Prostate gland (tissue), 2 donors: ENCODE data around the gene TUBB6. TPM values are rescaled to one million over a fixed set of nuclear protein-coding genes. Genes with fewer than 3 reads are reported as not detected.

ENCODE experiments used
- DNase-seq: peaks from one replicate; pipeline ENCODE4 v3.0.0-alpha.2; 2019; ENCODE audit warnings: low spot score
- H3K27ac ChIP-seq, 2 donors: fragments of 200-600 bp; sonication (generic); 2 replicates each; pipeline ENCODE4 v1.5.1; 2017 to 2019
- H3K27me3 ChIP-seq: fragments of 200-600 bp; sonication (generic); replicated peaks from 2 replicates; pipeline ENCODE4 v1.5.1; 2019; ENCODE audit not compliant: insufficient read depth
- H3K36me3 ChIP-seq, 2 donors: fragments of 200-600 bp; sonication (generic); 1 replicate in 1 of 2; 2 replicates in 1 of 2; pipeline versions ENCODE4 v1.5.1 to v1.8.1; 2017 to 2019
- H3K4me1 ChIP-seq: fragments of 200-600 bp; sonication (generic); replicated peaks from 2 replicates; pipeline ENCODE4 v1.5.1; 2019
- H3K4me3 ChIP-seq, 2 donors: fragments of 200-600 bp; sonication (generic); 2 replicates each; pipeline ENCODE4 v1.5.1; 2017 to 2019
- H3K9me3 ChIP-seq: fragments of 200-600 bp; sonication (generic); 2 replicates; pipeline ENCODE4 v1.5.1; 2017
- POLR2A ChIP-seq: fragments of 450-650 bp; IDR thresholded peaks from one replicate; pipeline ENCODE4 v1.6.1; 2016; ENCODE audit warnings: antibody characterized with exemption, mild to moderate bottlenecking
- POLR2AphosphoS5 ChIP-seq: sonication (generic); formaldehyde crosslinking; IDR thresholded peaks from one replicate; pipeline ENCODE4 v1.6.1; 2017; ENCODE audit warnings: antibody characterized with exemption
- WGBS: methylation state at CpG from one replicate; pipeline ENCODE4 v1.1.5; 2018; 5-methylcytosine and 5-hydroxymethylcytosine counted together
- intact Hi-C: fragments of 100-400 bp; cut with DNase I; formaldehyde crosslinking; loops from one replicate; pipeline ENCODE4 v1.14.2; 2022
- total RNA-seq, 2 donors: library from RNA; depleted of rRNA; stranded (reverse); fragments of >200 nt; gene quantifications; one replicate each; pipeline ENCODE4 v1.1.0, GENCODE V29; 2016
- TF ChIP-seq, protein P1 (sequence below), 4 experiments: fragments of 200-600 bp in 2 of 4; fragments of 450-650 bp in 2 of 4; sonication (generic) in 2 of 4; IDR thresholded peaks; 1 replicate in 3 of 4; 2 replicates in 1 of 4; pipeline ENCODE4 v1.5.1; 2016 to 2019; ENCODE audit warnings: antibody characterized with exemption in 4 of 4, mild to moderate bottlenecking in 2 of 4, moderate library complexity in 2 of 4

TUBB6 gene
- total RNA-seq, 2 donors from 2014 or later, result 51.9 to 133 TPM

DNA sequence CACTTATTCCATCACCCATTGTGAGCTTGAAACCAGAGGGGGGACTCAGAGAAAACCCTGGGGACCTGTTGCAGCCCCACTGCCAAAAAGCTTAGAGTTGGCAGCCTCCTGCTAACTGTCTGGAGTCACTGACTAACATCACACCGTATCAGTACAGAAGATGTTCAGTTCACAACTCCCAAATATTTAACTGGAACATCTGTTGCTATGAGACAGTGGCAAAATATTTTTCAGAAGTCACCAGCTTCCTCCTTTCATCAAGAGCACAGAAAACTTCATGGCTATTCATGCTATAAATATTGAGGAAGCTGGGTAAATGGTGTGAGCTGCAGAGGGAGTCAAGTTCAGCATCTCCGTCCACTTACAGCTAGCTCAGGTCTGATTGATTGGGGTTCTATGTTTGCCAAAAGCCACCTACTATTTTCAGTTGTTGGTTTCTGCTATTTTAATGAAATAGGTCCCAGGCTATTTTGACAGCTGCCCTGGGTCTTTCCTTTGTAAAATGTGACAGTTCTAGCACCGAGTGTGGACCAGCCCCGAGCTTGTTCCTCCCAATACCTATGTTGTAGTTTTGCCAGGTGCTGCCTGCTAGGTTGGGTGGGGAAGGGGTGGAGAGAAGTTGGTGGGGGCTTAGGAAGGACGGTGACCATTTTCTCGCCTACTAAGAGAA, 9.8 kb downstream of the TUBB6 start:
- no peaks in the 10 kb centered on the region for H3K9me3 ChIP-seq
- WGBS, result 32% methylated on average over 6 of the region's 6 CpGs
- intact Hi-C loops, result no loop called here
- H3K36me3 ChIP-seq, result no peaks in the 10 kb centered on the region
- no peak for DNase-seq
- no peak overlapping the region for H3K4me3 ChIP-seq
- TF ChIP-seq, protein P1, sequence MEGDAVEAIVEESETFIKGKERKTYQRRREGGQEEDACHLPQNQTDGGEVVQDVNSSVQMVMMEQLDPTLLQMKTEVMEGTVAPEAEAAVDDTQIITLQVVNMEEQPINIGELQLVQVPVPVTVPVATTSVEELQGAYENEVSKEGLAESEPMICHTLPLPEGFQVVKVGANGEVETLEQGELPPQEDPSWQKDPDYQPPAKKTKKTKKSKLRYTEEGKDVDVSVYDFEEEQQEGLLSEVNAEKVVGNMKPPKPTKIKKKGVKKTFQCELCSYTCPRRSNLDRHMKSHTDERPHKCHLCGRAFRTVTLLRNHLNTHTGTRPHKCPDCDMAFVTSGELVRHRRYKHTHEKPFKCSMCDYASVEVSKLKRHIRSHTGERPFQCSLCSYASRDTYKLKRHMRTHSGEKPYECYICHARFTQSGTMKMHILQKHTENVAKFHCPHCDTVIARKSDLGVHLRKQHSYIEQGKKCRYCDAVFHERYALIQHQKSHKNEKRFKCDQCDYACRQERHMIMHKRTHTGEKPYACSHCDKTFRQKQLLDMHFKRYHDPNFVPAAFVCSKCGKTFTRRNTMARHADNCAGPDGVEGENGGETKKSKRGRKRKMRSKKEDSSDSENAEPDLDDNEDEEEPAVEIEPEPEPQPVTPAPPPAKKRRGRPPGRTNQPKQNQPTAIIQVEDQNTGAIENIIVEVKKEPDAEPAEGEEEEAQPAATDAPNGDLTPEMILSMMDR (IDR thresholded peaks at IDR 0.05), result no peak
- TF ChIP-seq POLR2A (no peak), POLR2AphosphoS5 (no peak)
- no peaks in the 10 kb centered on the region for H3K4me1 ChIP-seq
- H3K27me3 ChIP-seq, result no peaks in the 10 kb centered on the region
- no peak overlapping the region for H3K27ac ChIP-seq

DNA sequence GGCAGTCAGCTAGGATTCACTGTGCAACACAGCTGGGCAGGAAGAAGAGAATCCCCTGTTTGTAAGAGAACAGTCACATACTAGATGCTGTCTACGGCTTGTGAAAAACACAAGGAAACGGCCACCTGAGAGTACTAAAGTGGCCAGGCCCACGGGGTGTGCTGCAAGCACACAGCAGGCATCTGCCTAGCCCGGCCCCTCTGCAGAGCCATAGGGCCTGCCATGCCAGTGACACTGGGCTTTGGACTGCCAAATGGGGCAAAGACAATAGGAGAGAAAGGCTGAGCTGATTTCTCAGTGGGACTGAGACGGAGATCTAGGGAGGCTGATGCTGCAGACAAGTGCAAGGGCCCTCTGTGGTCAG, 10.3 kb downstream of the TUBB6 start:
- Histone ChIP-seq H3K9me3 (no peaks in the 10 kb centered on the region), H3K27ac (no peak overlapping the region), H3K4me3 (no peak overlapping the region), H3K4me1 (no peaks in the 10 kb centered on the region), H3K36me3 (no peaks in the 10 kb centered on the region), H3K27me3 (no peaks in the 10 kb centered on the region)
- intact Hi-C loops, result no loop called here
- WGBS, result 28% methylated on average over 5 of the region's 5 CpGs
- TF ChIP-seq POLR2A, result no peak
- DNase-seq, result no peak

DNA sequence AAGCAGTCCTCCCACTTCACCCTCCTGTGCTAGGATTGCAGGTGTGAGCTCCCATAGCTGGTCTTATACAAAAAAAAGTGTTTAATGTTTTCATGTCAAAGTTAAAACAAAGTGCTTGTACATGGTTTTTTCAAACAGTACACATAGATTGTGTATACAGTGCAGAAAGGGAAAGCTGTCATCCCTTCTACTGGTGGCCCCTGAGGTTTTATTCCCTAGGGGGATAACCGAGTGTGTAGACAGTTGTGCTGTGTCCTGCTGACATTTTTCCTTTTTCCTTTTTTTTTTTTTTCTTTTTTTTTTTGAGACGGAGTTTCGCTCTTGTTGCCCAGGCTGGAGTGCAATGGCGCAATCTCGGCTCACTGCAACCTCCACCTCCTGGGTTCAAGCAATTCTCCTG, 10.8 kb downstream of the TUBB6 start:
- WGBS, result 75% methylated on average over 5 of the region's 5 CpGs
- no peaks in the 10 kb centered on the region for H3K4me1 ChIP-seq
- intact Hi-C loops, result no loop called here
- TF ChIP-seq, protein P1 (IDR thresholded peaks at IDR 0.05), result no peak
- no peak for TF ChIP-seq POLR2A
- H3K9me3 ChIP-seq, result no peaks in the 10 kb centered on the region
- no peak overlapping the region for H3K4me3 ChIP-seq
- DNase-seq, result no peak
- no peaks in the 10 kb centered on the region for H3K36me3 ChIP-seq
- no peaks in the 10 kb centered on the region for H3K27me3 ChIP-seq
- no peak overlapping the region for H3K27ac ChIP-seq

DNA sequence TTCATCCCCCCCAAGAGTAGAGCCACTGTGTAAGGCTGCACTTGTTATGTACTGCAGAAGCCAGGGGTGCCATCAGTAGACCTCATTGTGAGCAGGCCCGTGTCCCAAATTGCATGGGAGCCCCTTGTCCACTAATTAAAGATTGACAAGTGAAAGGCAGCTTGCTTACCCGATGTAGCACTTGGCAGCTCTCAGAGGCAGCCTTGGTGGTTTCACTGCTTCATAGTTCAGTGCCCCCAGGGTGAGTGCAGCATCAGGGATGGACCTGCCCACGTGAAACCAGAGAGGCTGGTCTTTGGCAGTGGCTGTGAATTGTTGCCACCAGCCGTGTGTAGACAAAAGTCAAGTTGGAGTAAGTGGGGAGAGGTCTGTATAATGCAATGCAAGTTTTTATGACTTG, 13.3 kb downstream of the TUBB6 start:
- Histone ChIP-seq H3K9me3 (no peaks in the 10 kb centered on the region), H3K4me3 (no peak overlapping the region), H3K27me3 (no peaks in the 10 kb centered on the region), H3K36me3 (peaks cover 0 to 9% of the 10 kb centered on the region in 2 donors), H3K4me1 (no peaks in the 10 kb centered on the region), H3K27ac (no peak overlapping the region)
- WGBS, result 51% methylated on average over 4 of the region's 4 CpGs
- no peak for DNase-seq
- intact Hi-C loops, result no loop called here
- TF ChIP-seq POLR2AphosphoS5 (no peak), POLR2A (no peak)
- TF ChIP-seq, protein P1 (IDR thresholded peaks at IDR 0.05), result no peak

DNA sequence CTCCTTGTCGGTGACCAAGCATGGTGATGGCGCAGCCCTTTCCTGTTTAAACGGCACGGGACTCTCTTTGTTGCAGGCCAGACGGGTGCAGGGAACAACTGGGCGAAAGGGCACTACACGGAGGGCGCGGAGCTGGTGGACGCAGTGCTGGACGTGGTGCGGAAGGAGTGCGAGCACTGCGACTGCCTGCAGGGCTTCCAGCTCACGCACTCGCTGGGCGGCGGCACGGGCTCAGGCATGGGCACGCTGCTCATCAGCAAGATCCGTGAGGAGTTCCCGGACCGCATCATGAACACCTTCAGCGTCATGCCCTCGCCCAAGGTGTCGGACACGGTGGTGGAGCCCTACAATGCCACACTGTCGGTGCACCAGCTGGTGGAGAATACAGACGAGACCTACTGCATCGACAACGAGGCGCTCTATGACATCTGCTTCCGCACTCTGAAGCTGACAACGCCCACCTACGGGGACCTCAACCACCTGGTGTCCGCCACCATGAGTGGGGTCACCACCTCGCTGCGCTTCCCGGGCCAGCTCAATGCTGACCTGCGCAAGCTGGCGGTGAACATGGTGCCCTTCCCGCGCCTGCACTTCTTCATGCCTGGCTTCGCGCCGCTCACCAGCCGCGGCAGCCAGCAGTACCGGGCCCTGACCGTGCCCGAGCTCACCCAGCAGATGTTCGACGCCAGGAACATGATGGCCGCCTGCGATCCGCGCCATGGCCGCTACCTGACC, 17.1 kb downstream of the TUBB6 start:
- H3K36me3 ChIP-seq, result peaks cover 0 to 9% of the 10 kb centered on the region in 2 donors
- no peak overlapping the region for H3K27ac ChIP-seq
- H3K4me1 ChIP-seq, result no peaks in the 10 kb centered on the region
- no peak for DNase-seq
- no peaks in the 10 kb centered on the region for H3K27me3 ChIP-seq
- no peak overlapping the region for H3K4me3 ChIP-seq
- WGBS, result 97% methylated on average over 58 of the region's 58 CpGs
- no peak for TF ChIP-seq POLR2AphosphoS5
- TF ChIP-seq, protein P1 (IDR thresholded peaks at IDR 0.05), result no peak
- no peak for TF ChIP-seq POLR2A
- H3K9me3 ChIP-seq, result no peaks in the 10 kb centered on the region
- intact Hi-C loops, result no loop called here
